ENCODE measurements around the gene TOR4A. TPM values are rescaled to one million over a fixed set of nuclear protein-coding genes. Genes with fewer than 3 reads are reported as not detected.

TOR4A gene
- total and polyA plus RNA-seq, 9 of the 15 experiments (the other 6 are each of a cell fraction or from before 2014, with no cell fraction given): 3.9 to 49.2 (median 8.8) TPM

DNA sequence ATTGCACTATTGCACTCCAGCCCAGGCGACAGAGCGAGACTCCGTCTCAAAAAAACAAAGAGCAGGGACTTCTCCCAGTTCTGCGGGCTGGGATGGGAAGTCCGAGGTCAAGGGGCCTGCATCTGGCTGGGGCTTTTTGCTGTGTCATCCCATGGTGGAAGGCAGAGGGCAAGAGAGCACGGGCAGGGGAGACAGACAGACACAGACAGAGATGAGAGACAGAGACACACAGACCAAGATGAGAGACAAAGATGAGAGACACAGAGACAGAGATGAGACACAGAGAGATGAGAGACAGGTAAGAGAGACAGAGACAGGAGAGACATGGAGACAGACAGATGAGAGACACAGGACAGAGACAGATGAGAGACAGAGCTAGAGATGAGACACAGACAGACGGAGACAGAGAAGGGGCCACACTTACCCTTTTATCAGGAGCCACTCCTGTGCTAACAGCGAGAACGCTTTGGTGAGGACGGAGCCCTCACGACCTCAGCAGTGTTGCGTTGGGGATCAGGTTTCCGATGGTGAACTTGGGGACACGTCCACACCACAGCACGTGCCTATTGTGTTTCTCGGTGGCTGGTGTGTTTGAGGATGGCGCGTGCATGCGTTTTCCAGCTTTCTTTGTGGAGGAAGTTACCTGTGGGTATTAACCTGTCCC, 8.9 kb upstream of the TOR4A start (continued):
- TF ChIP-seq, protein P1, sequence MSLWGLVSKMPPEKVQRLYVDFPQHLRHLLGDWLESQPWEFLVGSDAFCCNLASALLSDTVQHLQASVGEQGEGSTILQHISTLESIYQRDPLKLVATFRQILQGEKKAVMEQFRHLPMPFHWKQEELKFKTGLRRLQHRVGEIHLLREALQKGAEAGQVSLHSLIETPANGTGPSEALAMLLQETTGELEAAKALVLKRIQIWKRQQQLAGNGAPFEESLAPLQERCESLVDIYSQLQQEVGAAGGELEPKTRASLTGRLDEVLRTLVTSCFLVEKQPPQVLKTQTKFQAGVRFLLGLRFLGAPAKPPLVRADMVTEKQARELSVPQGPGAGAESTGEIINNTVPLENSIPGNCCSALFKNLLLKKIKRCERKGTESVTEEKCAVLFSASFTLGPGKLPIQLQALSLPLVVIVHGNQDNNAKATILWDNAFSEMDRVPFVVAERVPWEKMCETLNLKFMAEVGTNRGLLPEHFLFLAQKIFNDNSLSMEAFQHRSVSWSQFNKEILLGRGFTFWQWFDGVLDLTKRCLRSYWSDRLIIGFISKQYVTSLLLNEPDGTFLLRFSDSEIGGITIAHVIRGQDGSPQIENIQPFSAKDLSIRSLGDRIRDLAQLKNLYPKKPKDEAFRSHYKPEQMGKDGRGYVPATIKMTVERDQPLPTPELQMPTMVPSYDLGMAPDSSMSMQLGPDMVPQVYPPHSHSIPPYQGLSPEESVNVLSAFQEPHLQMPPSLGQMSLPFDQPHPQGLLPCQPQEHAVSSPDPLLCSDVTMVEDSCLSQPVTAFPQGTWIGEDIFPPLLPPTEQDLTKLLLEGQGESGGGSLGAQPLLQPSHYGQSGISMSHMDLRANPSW (CRISPR knock-in tag; IDR thresholded peaks at IDR 0.05): no peak
- peak; percentile 62; the same call in 1 of the 2 replicates for TF ChIP-seq SOX6 (IDR thresholded peaks at IDR 0.05)
- TF ChIP-seq GABPB1 (CRISPR knock-in tag; IDR thresholded peaks at IDR 0.05): peak; percentile 17; the same call in 1 of the 2 replicates
- peak; percentile 47 for TF ChIP-seq HDAC3 (IDR thresholded peaks at IDR 0.05; ENCODE audit: borderline replicate concordance, partially characterized antibody)
- no peak for TF ChIP-seq CHD2 (IDR thresholded peaks at IDR 0.05; ENCODE audit: low read depth, low read length)
- peak; percentile 43; the same call in 1 of the 2 replicates for TF ChIP-seq EP300 (IDR thresholded peaks at IDR 0.05; ENCODE audit: low read length)
- peak; percentile 87 for TF ChIP-seq LARP7 (IDR thresholded peaks at IDR 0.05)
- TF ChIP-seq, protein P2, sequence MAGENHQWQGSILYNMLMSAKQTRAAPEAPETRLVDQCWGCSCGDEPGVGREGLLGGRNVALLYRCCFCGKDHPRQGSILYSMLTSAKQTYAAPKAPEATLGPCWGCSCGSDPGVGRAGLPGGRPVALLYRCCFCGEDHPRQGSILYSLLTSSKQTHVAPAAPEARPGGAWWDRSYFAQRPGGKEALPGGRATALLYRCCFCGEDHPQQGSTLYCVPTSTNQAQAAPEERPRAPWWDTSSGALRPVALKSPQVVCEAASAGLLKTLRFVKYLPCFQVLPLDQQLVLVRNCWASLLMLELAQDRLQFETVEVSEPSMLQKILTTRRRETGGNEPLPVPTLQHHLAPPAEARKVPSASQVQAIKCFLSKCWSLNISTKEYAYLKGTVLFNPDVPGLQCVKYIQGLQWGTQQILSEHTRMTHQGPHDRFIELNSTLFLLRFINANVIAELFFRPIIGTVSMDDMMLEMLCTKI (IDR thresholded peaks at IDR 0.05; ENCODE audit: partially characterized antibody): no peak
- TF ChIP-seq, protein P3, sequence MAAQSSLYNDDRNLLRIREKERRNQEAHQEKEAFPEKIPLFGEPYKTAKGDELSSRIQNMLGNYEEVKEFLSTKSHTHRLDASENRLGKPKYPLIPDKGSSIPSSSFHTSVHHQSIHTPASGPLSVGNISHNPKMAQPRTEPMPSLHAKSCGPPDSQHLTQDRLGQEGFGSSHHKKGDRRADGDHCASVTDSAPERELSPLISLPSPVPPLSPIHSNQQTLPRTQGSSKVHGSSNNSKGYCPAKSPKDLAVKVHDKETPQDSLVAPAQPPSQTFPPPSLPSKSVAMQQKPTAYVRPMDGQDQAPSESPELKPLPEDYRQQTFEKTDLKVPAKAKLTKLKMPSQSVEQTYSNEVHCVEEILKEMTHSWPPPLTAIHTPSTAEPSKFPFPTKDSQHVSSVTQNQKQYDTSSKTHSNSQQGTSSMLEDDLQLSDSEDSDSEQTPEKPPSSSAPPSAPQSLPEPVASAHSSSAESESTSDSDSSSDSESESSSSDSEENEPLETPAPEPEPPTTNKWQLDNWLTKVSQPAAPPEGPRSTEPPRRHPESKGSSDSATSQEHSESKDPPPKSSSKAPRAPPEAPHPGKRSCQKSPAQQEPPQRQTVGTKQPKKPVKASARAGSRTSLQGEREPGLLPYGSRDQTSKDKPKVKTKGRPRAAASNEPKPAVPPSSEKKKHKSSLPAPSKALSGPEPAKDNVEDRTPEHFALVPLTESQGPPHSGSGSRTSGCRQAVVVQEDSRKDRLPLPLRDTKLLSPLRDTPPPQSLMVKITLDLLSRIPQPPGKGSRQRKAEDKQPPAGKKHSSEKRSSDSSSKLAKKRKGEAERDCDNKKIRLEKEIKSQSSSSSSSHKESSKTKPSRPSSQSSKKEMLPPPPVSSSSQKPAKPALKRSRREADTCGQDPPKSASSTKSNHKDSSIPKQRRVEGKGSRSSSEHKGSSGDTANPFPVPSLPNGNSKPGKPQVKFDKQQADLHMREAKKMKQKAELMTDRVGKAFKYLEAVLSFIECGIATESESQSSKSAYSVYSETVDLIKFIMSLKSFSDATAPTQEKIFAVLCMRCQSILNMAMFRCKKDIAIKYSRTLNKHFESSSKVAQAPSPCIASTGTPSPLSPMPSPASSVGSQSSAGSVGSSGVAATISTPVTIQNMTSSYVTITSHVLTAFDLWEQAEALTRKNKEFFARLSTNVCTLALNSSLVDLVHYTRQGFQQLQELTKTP (IDR thresholded peaks at IDR 0.05; ENCODE audit: low read depth in 1 of 2, partially characterized antibody in 2 of 2): no peak
- TF ChIP-seq NFE2L1 (tag; IDR thresholded peaks at IDR 0.05; ENCODE audit: borderline replicate concordance, low read depth): peak; percentile 85
- TF ChIP-seq HOXB6 (CRISPR knock-in tag; IDR thresholded peaks at IDR 0.05; ENCODE audit: borderline replicate concordance): no peak
- TF ChIP-seq SNRNP70 (optimal IDR thresholded peaks at IDR 0.05; ENCODE audit: low read depth, low read length): no peak
- peak; percentile 80 for TF ChIP-seq EP400 (IDR thresholded peaks at IDR 0.05)
- TF ChIP-seq HDGF (IDR thresholded peaks at IDR 0.05): peak; percentile 96
- TF ChIP-seq ZC3H8 (IDR thresholded peaks at IDR 0.05): peak; percentile 34; the same call in 1 of the 2 replicates
- TF ChIP-seq KLF6 (CRISPR knock-in tag; IDR thresholded peaks at IDR 0.05; ENCODE audit: borderline replicate concordance): no peak
- TF ChIP-seq, protein P4, sequence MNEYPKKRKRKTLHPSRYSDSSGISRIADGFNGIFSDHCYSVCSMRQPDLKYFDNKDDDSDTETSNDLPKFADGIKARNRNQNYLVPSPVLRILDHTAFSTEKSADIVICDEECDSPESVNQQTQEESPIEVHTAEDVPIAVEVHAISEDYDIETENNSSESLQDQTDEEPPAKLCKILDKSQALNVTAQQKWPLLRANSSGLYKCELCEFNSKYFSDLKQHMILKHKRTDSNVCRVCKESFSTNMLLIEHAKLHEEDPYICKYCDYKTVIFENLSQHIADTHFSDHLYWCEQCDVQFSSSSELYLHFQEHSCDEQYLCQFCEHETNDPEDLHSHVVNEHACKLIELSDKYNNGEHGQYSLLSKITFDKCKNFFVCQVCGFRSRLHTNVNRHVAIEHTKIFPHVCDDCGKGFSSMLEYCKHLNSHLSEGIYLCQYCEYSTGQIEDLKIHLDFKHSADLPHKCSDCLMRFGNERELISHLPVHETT (CRISPR knock-in tag; conservative IDR thresholded peaks at IDR 0.05 in 1 of 2, IDR thresholded peaks at IDR 0.05 in 1 of 2): no peak
- TF ChIP-seq HNRNPH1 (optimal IDR thresholded peaks at IDR 0.05; ENCODE audit: low read depth, low read length): no peak
- TF ChIP-seq ATF1 (CRISPR knock-in tag; IDR thresholded peaks at IDR 0.05): no peak
- no peak for TF ChIP-seq ATF1 (tag; IDR thresholded peaks at IDR 0.05)
